GM18861 (cell line): ENCODE results near the gene CPT1A.

Experiments
- ATAC-seq: cut with Tn5 transposase; IDR thresholded peaks from one replicate; pipeline ENCODE4 v1.9.1; 2021; ENCODE audit not compliant: unreplicated experiment

Gene CPT1A

GRCh38 chr11:68854273-68854958 is 12.7 kb upstream of the CPT1A start:
- ATAC-seq = no peak

GRCh38 chr11:68852628-68853027 is 10.9 kb upstream of the CPT1A start:
- no peak for ATAC-seq

- ATAC-seq = no peak
Observed at GRCh38 chr11:68848429-68848828, 6.7 kb upstream of the CPT1A start.

GRCh38 chr11:68847395-68847794 is 5.7 kb upstream of the CPT1A start:
- ATAC-seq = no peak

- no peak for ATAC-seq
Observed at GRCh38 chr11:68845351-68846002, 3.8 kb upstream of the CPT1A start.

- no peak for ATAC-seq
Observed at GRCh38 chr11:68844801-68845200, 3.1 kb upstream of the CPT1A start.

GRCh38 chr11:68844376-68844775 is 2.7 kb upstream of the CPT1A start:
- no peak for ATAC-seq

- peak; percentile 36 for ATAC-seq
Observed at GRCh38 chr11:68843703-68844312, 2.1 kb upstream of the CPT1A start.

GRCh38 chr11:68843052-68843561 is 1.4 kb upstream of the CPT1A start:
- no peak for ATAC-seq

GRCh38 chr11:68842427-68843051 is 823 bp upstream of the CPT1A start:
- ATAC-seq = no peak

- ATAC-seq = no peak
Observed at GRCh38 chr11:68840661-68841653, 759 bp downstream of the CPT1A start.

GRCh38 chr11:68839911-68840641 is 1.6 kb downstream of the CPT1A start:
- no peak for ATAC-seq

- peak; percentile 21 for ATAC-seq
Observed at GRCh38 chr11:68839054-68839865, 2.5 kb downstream of the CPT1A start.

- no peak for ATAC-seq
Observed at GRCh38 chr11:68838572-68838964, 3.1 kb downstream of the CPT1A start.

- no peak for ATAC-seq
Observed at GRCh38 chr11:68837583-68838571, 3.8 kb downstream of the CPT1A start.

- ATAC-seq = no peak
Observed at GRCh38 chr11:68835749-68836148, 6.0 kb downstream of the CPT1A start.

GRCh38 chr11:68835328-68835727 is 6.4 kb downstream of the CPT1A start:
- ATAC-seq = no peak
